Mucosa of rectum (tissue), 2 donors: Measurements from ENCODE around the gene TACSTD2.
"Not testable (repeated sequence)": the region's sequence is repeated elsewhere in the genome, so short reads cannot be mapped to it uniquely, and the experiment has no call there.

ENCODE experiments used
- H3K27ac ChIP-seq, 2 donors: one replicate each; pipeline ENCODE4 v1.7.0; 2013; ENCODE audit warnings: inconsistent platforms in 2 of 2, low read depth in 2 of 2, low read length in 2 of 2
- H3K27me3 ChIP-seq, 2 donors: one replicate each; pipeline ENCODE4 v1.7.0; 2013; ENCODE audit warnings: low read length in 2 of 2; ENCODE audit not compliant: control insufficient read depth in 2 of 2, insufficient read depth in 2 of 2
- H3K36me3 ChIP-seq, 2 donors: one replicate each; pipeline ENCODE4 v1.7.0; 2013; ENCODE audit warnings: low read length in 2 of 2; ENCODE audit not compliant: control insufficient read depth in 2 of 2, insufficient read depth in 2 of 2
- H3K4me1 ChIP-seq, 2 donors: one replicate each; pipeline ENCODE4 v1.7.0; 2013; ENCODE audit warnings: low read length in 2 of 2, mild to moderate bottlenecking in 1 of 2; ENCODE audit not compliant: control insufficient read depth in 2 of 2, insufficient read depth in 2 of 2
- H3K4me3 ChIP-seq, 2 donors: one replicate each; pipeline ENCODE4 v1.7.0; 2013; ENCODE audit warnings: low read length in 2 of 2
- H3K9ac ChIP-seq, 2 donors: one replicate each; pipeline ENCODE4 v1.7.0; 2013; ENCODE audit warnings: low read length in 2 of 2, low read depth in 1 of 2, mild to moderate bottlenecking in 1 of 2
- H3K9me3 ChIP-seq, 2 donors: one replicate each; pipeline ENCODE4 v1.7.0; 2013; ENCODE audit warnings: low read length in 2 of 2; ENCODE audit not compliant: control insufficient read depth in 2 of 2
- donor health status: healthy.
- donor health status: Normal muscosa, but diverticular disease.

TACSTD2 gene

GRCh38 chr1:58591806-58592205, 14.8 kb upstream of the TACSTD2 start:
- Histone ChIP-seq H3K27ac (no peak overlapping the region), H3K36me3 (no peaks in the 10 kb centered on the region), H3K9ac (no peak overlapping the region), H3K27me3 (no peaks in the 10 kb centered on the region), H3K4me3 (no peak overlapping the region), H3K4me1 (no peaks in the 10 kb centered on the region), H3K9me3 (no peaks in the 10 kb centered on the region)

GRCh38 chr1:58590019-58590418, 13.0 kb upstream of the TACSTD2 start:
- no peaks in the 10 kb centered on the region for H3K27me3 ChIP-seq
- no peaks in the 10 kb centered on the region for H3K9me3 ChIP-seq
- H3K27ac ChIP-seq: no peak overlapping the region
- no peaks in the 10 kb centered on the region for H3K36me3 ChIP-seq
- H3K4me1 ChIP-seq: no peaks in the 10 kb centered on the region
- no peak overlapping the region for H3K4me3 ChIP-seq
- H3K9ac ChIP-seq: no peak overlapping the region

GRCh38 chr1:58588396-58588795, 11.3 kb upstream of the TACSTD2 start:
- no peaks in the 10 kb centered on the region for H3K9me3 ChIP-seq
- H3K4me3 ChIP-seq: no peak overlapping the region
- H3K27ac ChIP-seq: no peak overlapping the region
- no peaks in the 10 kb centered on the region for H3K36me3 ChIP-seq
- H3K9ac ChIP-seq: no peak overlapping the region
- no peaks in the 10 kb centered on the region for H3K27me3 ChIP-seq
- H3K4me1 ChIP-seq: peaks cover 0 to 5% of the 10 kb centered on the region in 2 donors

GRCh38 chr1:58587667-58588066, 10.6 kb upstream of the TACSTD2 start:
- Histone ChIP-seq H3K9me3 (no peaks in the 10 kb centered on the region), H3K36me3 (no peaks in the 10 kb centered on the region), H3K27ac (no peak overlapping the region), H3K9ac (no peak overlapping the region), H3K27me3 (no peaks in the 10 kb centered on the region), H3K4me3 (no peak overlapping the region), H3K4me1 (peaks cover 0 to 5% of the 10 kb centered on the region in 2 donors)

GRCh38 chr1:58586271-58586670, 9.2 kb upstream of the TACSTD2 start:
- no peak overlapping the region for H3K9ac ChIP-seq
- no peak overlapping the region for H3K27ac ChIP-seq

GRCh38 chr1:58585581-58586151, 8.6 kb upstream of the TACSTD2 start:
- Histone ChIP-seq H3K9ac (no peak overlapping the region), H3K27me3 (no peaks in the 10 kb centered on the region), H3K36me3 (no peaks in the 10 kb centered on the region), H3K27ac (no peak overlapping the region), H3K9me3 (no peaks in the 10 kb centered on the region), H3K4me1 (peaks cover 0 to 5% of the 10 kb centered on the region in 2 donors), H3K4me3 (no peak overlapping the region)

More at GRCh38 chr1:58586271-58586670, 9.2 kb upstream of the TACSTD2 start:
- no peaks in the 10 kb centered on the region for H3K9me3 ChIP-seq
- H3K36me3 ChIP-seq: no peaks in the 10 kb centered on the region
- H3K27me3 ChIP-seq: no peaks in the 10 kb centered on the region
- no peak overlapping the region for H3K4me3 ChIP-seq
- peaks cover 0 to 5% of the 10 kb centered on the region in 2 donors for H3K4me1 ChIP-seq

GRCh38 chr1:58585166-58585565, 8.1 kb upstream of the TACSTD2 start:
- H3K4me3 ChIP-seq: no peak overlapping the region
- H3K9ac ChIP-seq: no peak overlapping the region
- no peak overlapping the region for H3K27ac ChIP-seq
- no peaks in the 10 kb centered on the region for H3K9me3 ChIP-seq
- H3K36me3 ChIP-seq: no peaks in the 10 kb centered on the region
- H3K4me1 ChIP-seq: peaks cover 0 to 5% of the 10 kb centered on the region in 2 donors
- no peaks in the 10 kb centered on the region for H3K27me3 ChIP-seq

- Histone ChIP-seq H3K9ac (no peak overlapping the region), H3K27ac (peak overlapping the region in 1 of 2 donors; percentile 26), H3K4me3 (no peak overlapping the region), H3K27me3 (no peaks in the 10 kb centered on the region), H3K4me1 (peaks cover 0 to 5% of the 10 kb centered on the region in 2 donors), H3K9me3 (no peaks in the 10 kb centered on the region), H3K36me3 (no peaks in the 10 kb centered on the region)
Measured at GRCh38 chr1:58584082-58584895, 7.2 kb upstream of the TACSTD2 start.

GRCh38 chr1:58583496-58583895, 6.4 kb upstream of the TACSTD2 start:
- Histone ChIP-seq H3K4me1 (peaks cover 0 to 5% of the 10 kb centered on the region in 2 donors), H3K9me3 (no peaks in the 10 kb centered on the region), H3K36me3 (no peaks in the 10 kb centered on the region), H3K27me3 (no peaks in the 10 kb centered on the region), H3K4me3 (no peak overlapping the region), H3K9ac (no peak overlapping the region), H3K27ac (no peak overlapping the region)

- not testable (repeated sequence) for H3K27ac ChIP-seq, H3K27me3 ChIP-seq, H3K4me3 ChIP-seq, H3K4me1 ChIP-seq, H3K36me3 ChIP-seq, H3K9ac ChIP-seq, H3K9me3 ChIP-seq
Measured at GRCh38 chr1:58582143-58582542, 5.1 kb upstream of the TACSTD2 start.
